GM21619 (cell line): ENCODE measurements around the gene DCDC2B.
"Not testable (repeated sequence)": the region's sequence is repeated elsewhere in the genome, so short reads cannot be mapped to it uniquely, and the experiment has no call there.

Experiments
- ATAC-seq: cut with Tn5 transposase; IDR thresholded peaks from one replicate; pipeline ENCODE4 v1.9.1; 2021; ENCODE audit not compliant: unreplicated experiment

The DCDC2B gene

DNA sequence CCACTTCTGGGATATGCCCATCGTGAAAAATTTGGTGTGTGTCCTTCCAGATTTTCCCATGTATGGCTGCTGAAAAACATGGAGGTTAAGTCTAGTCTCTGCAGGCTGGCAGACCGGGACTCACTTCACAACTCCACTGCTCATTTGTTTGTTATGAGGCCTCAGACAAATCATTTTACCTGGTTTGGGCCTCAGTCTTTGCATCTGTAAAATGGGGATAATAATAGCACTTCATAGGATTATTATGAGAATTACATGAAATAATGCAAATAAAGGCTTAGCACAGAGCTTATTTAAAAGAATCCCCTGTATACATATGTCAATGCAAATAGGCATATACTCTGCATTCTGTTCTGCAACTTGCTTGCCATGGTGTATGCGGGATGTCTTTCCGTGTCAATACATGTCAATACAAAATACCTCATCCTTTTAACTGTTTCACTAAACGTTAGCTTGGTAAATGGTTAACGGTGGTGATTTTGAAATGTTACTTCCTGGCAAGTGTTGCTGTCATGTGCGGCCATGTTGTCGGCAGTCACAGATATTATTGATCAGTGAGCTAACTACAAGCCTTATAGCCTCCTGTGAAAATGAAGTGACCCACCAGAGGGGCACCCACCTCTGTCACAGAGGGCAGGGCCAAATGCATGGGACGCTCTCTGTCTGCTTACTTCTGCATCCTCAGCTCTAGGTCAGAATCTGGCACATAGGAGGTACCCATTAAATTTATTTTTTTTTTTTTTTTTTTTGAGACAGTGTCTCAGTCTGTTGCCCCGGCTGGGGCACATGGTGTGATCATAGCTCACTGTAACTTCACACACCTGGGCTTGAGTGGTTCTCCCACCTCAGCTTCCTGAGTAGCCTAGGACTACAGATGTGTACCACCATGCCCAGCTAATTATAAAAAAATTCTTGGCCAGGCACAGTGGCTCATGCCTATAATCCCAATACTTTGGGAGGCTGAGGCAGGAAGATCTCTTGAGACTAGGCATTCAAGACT, 46.5 kb downstream of the DCDC2B start:
- no peak for ATAC-seq

DNA sequence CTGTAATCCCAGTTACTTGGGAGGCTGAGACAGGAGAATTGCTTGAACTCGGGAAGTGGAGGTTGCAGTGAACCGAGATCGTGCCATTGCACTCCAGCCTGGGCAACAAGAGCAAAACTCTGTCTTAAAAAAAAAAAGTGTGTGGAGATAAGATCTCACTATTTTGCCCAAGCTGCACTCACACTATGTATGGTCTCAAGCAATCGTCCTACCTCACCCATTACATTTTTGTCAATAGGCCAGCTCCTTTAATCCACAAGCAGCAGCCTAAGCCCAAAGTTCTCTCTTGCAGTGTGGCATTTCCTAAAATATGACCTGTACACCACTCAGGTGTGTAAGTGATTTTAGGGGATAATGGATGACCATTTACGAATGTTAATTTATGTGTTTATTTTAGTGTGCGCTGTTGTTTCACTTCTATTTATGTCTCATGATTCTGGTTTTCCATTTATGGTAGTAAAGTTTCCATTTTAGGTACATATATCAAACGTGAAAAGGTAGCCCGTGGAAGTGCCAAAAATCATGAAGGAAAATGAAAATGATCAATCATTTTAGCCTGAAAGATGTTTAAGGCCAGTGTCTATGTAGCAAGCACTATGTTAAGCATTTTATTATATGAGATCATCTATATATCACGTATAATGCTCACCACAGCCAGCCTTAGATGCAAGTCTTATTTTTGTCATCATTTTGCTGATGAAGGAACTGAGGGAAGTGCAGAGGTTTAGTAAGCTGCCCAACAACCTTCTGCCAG, 47.8 kb downstream of the DCDC2B start:
- no peak for ATAC-seq

DNA sequence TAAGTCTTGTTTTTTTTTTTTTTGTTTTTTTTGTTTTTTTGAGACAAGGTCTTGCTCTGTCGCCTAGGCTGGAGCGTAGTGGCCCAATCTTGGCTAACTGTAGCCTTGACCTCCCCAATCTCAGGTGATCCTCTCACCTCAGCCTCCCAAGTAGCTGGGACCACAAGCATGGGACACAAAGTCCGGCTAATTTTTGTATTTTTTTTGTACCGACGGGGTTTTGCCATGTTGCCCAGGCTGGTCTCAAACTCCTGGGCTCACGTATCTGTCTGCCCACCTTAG, 48.3 kb downstream of the DCDC2B start:
- ATAC-seq: no peak

DNA sequence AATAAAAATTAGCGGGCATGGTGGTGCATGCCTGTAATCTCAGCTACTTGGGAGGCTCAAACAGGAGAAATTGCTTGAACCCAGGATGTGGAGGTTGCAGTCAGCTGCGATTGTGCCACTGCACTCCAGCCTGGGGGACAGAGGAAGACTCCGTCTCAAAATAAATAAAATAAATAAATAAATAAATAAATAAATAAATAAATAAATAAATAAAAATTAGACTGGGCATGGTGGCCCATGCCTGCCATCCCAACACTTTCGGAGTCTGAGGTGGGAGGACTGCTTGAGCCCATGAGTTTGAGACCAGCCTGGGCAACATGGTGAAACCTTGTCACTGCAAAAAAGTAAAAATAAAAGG, 54.3 kb downstream of the DCDC2B start:
- ATAC-seq: not testable (repeated sequence)

DNA sequence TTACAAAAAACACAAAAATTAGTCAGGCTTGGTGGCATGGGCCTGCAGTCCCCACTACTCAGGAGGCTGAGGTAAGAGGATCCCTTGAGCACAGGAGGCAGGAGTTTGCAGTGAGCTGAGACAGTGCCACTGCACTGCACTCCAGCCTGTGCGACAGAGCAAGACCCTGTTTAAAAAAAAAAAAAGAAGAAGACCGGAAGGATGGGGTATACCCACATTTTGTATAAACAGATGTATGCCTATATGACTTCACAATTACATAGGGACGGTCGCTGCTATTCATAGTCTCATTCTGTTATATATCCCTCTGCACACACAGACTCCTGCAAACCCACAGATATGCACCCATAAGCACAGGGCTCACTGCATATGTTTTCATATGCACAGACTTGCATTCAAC, 54.9 kb downstream of the DCDC2B start:
- peak; percentile 50 for ATAC-seq
